Kidney (tissue), 14 donors: ENCODE results near the gene PTH2R. TPM values are rescaled to one million over a fixed set of nuclear protein-coding genes. Genes with fewer than 3 reads are reported as not detected.

Source experiments
- DNase-seq, 5 donors: peaks; one replicate each; pipeline ENCODE4 v3.0.0-alpha.2; 2013 to 2020
- FAIRE-seq: peaks from 2 replicates; lab custom pipeline; 2012; peaks lifted over from hg19 to GRCh38; lab: Jason Lieb, UNC
- H3K27ac ChIP-seq, 2 donors: one replicate each; pipeline ENCODE4 v1.7.0; 2013; ENCODE audit warnings: low read depth in 2 of 2, low read length in 2 of 2, inconsistent platforms in 1 of 2
- H3K27me3 ChIP-seq: one replicate; pipeline ENCODE4 v1.7.1; 2013; ENCODE audit warnings: low read length, inconsistent platforms; ENCODE audit not compliant: control insufficient read depth, insufficient read depth
- H3K36me3 ChIP-seq, 3 donors: one replicate each; pipeline versions ENCODE4 v1.7.0 to v1.7.1; 2013; ENCODE audit warnings: low read length in 3 of 3, control low read depth in 1 of 3, inconsistent platforms in 1 of 3; ENCODE audit not compliant: insufficient read depth in 3 of 3, control insufficient read depth in 2 of 3
- H3K4me1 ChIP-seq, 3 donors: one replicate each; pipeline versions ENCODE4 v1.7.0 to v1.7.1; 2013; ENCODE audit warnings: low read length in 3 of 3, inconsistent platforms in 1 of 3, low read depth in 1 of 3; ENCODE audit not compliant: control insufficient read depth in 2 of 3, insufficient read depth in 2 of 3
- H3K4me3 ChIP-seq, 3 donors: one replicate each; pipeline versions ENCODE4 v1.7.0 to v1.8.1; 2013; ENCODE audit warnings: low read length in 3 of 3, control low read depth in 1 of 3, inconsistent platforms in 1 of 3
- H3K9ac ChIP-seq, 3 donors: one replicate each; pipeline versions ENCODE4 v1.7.0 to v1.7.1; 2013; ENCODE audit warnings: low read length in 3 of 3, control low read depth in 1 of 3, inconsistent platforms in 1 of 3
- H3K9me3 ChIP-seq, 3 donors: one replicate each; pipeline versions ENCODE4 v1.7.0 to v1.7.1; 2013; ENCODE audit warnings: low read length in 3 of 3, control low read depth in 1 of 3, inconsistent platforms in 1 of 3; ENCODE audit not compliant: control insufficient read depth in 2 of 3, insufficient read depth in 1 of 3
- intact Hi-C: fragments of 100-400 bp; cut with DNase I; formaldehyde crosslinking; loops from one replicate; pipeline ENCODE4 v1.11.1; 2022
- polyA plus RNA-seq: library from polyadenylated mRNA; stranded (reverse); fragments of 350-450 nt; fragmentation: Illumina TruSeq; extraction: RNeasy Lipid Tissue Mini Kit (QIAGEN cat#74804); gene quantifications from one replicate; pipeline ENCODE4 v1.2.3, GENCODE V29; 2014; ENCODE audit warnings: low read depth, low replicate concordance; ENCODE audit not compliant: insufficient read depth
- total RNA-seq: library from RNA; stranded (reverse); fragmentation: NEBNext Ultra II Directional; extraction: Animal tissue kit (Norgen Biotek cat#: 25700); gene quantifications from one replicate; pipeline ENCODE4 v1.2.1, GENCODE V29; 2021
- TF ChIP-seq, protein P1 (sequence below): IDR thresholded peaks from 3 replicates; pipeline ENCODE4 v1.5.1; 2012; ENCODE audit warnings: mild to moderate bottlenecking, moderate library complexity, borderline replicate concordance; ENCODE audit not compliant: insufficient read depth; ENCODE audit errors: extremely low read depth
- donor health status: control.
- donor health status: control.
- donor health status: control.
- donor health status: control.
- donor health status: control.
- donor health status: DM: yes; HTN: yes; CAD: no.
- donor health status: Normal renal cell carcinoma (clear cell type).

Gene PTH2R
- total and polyA plus RNA-seq, 2 donors from 2014 or later, result 11.0 to 54.8 TPM

- TF ChIP-seq, protein P1, sequence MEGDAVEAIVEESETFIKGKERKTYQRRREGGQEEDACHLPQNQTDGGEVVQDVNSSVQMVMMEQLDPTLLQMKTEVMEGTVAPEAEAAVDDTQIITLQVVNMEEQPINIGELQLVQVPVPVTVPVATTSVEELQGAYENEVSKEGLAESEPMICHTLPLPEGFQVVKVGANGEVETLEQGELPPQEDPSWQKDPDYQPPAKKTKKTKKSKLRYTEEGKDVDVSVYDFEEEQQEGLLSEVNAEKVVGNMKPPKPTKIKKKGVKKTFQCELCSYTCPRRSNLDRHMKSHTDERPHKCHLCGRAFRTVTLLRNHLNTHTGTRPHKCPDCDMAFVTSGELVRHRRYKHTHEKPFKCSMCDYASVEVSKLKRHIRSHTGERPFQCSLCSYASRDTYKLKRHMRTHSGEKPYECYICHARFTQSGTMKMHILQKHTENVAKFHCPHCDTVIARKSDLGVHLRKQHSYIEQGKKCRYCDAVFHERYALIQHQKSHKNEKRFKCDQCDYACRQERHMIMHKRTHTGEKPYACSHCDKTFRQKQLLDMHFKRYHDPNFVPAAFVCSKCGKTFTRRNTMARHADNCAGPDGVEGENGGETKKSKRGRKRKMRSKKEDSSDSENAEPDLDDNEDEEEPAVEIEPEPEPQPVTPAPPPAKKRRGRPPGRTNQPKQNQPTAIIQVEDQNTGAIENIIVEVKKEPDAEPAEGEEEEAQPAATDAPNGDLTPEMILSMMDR, result no peak
- Histone ChIP-seq H3K4me3 (no peak overlapping the region), H3K9me3 (peaks cover 0 to 5% (median 0%) of the 10 kb centered on the region in 3 donors), H3K27me3 (no peaks in the 10 kb centered on the region), H3K4me1 (no peaks in the 10 kb centered on the region), H3K36me3 (no peaks in the 10 kb centered on the region), H3K9ac (no peak overlapping the region), H3K27ac (no peak overlapping the region)
- DNase-seq (no peak), FAIRE-seq (no peak)
- intact Hi-C loops, result no loop called here
Measured at GRCh38 chr2:208369091-208369490, 37.5 kb upstream of the PTH2R start.

- FAIRE-seq, result no peak
- TF ChIP-seq, protein P1, result no peak
- intact Hi-C loops, result no loop called here
- H3K27ac ChIP-seq, result no peak overlapping the region
- H3K9ac ChIP-seq, result no peak overlapping the region
- H3K36me3 ChIP-seq, result no peaks in the 10 kb centered on the region
- no peaks in the 10 kb centered on the region for H3K4me1 ChIP-seq
- no peak for DNase-seq
- H3K9me3 ChIP-seq, result no peaks in the 10 kb centered on the region
- no peak overlapping the region for H3K4me3 ChIP-seq
- H3K27me3 ChIP-seq, result no peaks in the 10 kb centered on the region
Measured at GRCh38 chr2:208370881-208371633, 35.5 kb upstream of the PTH2R start.

GRCh38 chr2:208371634-208371935 lies 35.0 kb upstream of the PTH2R start:
- FAIRE-seq (no peak), DNase-seq (no peak)
- H3K4me3 ChIP-seq, result no peak overlapping the region
- H3K4me1 ChIP-seq, result no peaks in the 10 kb centered on the region
- no peak overlapping the region for H3K27ac ChIP-seq
- H3K9ac ChIP-seq, result no peak overlapping the region
- TF ChIP-seq, protein P1, result no peak
- intact Hi-C loops, result no loop called here
- H3K27me3 ChIP-seq, result no peaks in the 10 kb centered on the region
- no peaks in the 10 kb centered on the region for H3K36me3 ChIP-seq
- no peaks in the 10 kb centered on the region for H3K9me3 ChIP-seq
